ENCODE measurements around the gene TCERG1L.

TCERG1L gene

DNA sequence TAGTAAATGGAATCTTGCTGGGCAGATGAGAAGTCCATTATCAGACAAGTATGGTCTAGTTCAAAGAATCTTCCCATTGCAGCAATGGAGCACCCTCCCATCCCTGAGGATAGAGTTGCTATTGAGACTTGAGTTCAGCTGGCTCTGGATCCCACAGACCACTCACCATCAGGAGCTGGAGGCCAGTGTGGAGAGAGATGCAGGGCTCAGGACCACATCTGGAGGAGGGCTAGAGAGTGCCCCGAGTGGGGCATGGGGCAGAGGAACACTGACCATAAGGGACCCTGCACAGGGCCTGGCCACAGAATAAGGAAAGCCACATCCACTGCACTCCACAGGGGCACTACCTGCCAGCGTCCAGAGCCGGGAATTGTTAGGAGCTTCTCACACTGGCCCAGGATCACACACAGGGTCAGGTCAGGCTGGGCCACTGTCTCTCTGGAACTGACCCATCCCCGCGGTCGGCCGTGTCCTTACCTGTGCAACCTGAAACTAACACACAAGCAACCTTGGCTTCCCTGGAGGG lies 41.3 kb upstream of the TCERG1L start:
- TF ChIP-seq, protein P1, sequence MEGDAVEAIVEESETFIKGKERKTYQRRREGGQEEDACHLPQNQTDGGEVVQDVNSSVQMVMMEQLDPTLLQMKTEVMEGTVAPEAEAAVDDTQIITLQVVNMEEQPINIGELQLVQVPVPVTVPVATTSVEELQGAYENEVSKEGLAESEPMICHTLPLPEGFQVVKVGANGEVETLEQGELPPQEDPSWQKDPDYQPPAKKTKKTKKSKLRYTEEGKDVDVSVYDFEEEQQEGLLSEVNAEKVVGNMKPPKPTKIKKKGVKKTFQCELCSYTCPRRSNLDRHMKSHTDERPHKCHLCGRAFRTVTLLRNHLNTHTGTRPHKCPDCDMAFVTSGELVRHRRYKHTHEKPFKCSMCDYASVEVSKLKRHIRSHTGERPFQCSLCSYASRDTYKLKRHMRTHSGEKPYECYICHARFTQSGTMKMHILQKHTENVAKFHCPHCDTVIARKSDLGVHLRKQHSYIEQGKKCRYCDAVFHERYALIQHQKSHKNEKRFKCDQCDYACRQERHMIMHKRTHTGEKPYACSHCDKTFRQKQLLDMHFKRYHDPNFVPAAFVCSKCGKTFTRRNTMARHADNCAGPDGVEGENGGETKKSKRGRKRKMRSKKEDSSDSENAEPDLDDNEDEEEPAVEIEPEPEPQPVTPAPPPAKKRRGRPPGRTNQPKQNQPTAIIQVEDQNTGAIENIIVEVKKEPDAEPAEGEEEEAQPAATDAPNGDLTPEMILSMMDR (conservative IDR thresholded peaks at IDR 0.05): no peak

GRCh38 chr10:131350660-131351059 lies 39.1 kb upstream of the TCERG1L start:
- TF ChIP-seq, protein P1 (conservative IDR thresholded peaks at IDR 0.05): no peak; the same call in 1 of the 2 replicates
- no peak overlapping the region for H3K27ac ChIP-seq

More for the DNA sequence above, 41.3 kb upstream of the TCERG1L start:
- H3K27ac ChIP-seq: no peak overlapping the region

DNA sequence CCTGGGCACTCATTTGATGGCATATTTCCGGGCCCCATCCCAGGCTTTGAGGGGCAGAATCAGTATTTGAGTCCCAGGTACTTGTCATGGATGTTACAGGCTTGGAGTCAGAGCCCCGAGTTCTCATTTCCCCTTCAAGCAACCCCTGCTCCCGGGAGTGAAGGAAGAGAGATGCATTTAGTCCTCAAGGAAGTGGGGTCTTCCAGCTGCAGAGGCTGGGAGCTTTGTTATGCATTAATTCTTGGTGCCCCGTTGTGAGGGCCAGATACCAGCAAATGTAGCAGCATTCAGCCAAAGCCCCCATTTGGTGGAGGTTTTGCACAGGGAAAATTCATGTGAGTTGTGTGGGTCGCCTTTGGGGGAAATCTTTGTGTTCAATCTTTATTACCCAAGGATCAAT lies 38.7 kb upstream of the TCERG1L start:
- TF ChIP-seq, protein P1 (conservative IDR thresholded peaks at IDR 0.05): no peak
- H3K27ac ChIP-seq: no peak overlapping the region

GRCh38 chr10:131346456-131346855 lies 34.9 kb upstream of the TCERG1L start:
- no peak overlapping the region for H3K27ac ChIP-seq
- TF ChIP-seq, protein P1 (conservative IDR thresholded peaks at IDR 0.05): no peak

- TF ChIP-seq, protein P1 (conservative IDR thresholded peaks at IDR 0.05): no peak
- no peak overlapping the region for H3K27ac ChIP-seq
These were observed 34.2 kb upstream of the TCERG1L start for GRCh38 chr10:131345691-131346090.

- H3K27ac ChIP-seq: no peak overlapping the region
- TF ChIP-seq, protein P1 (conservative IDR thresholded peaks at IDR 0.05): no peak
These were observed 33.2 kb upstream of the TCERG1L start for GRCh38 chr10:131344747-131345146.

GRCh38 chr10:131337741-131338140 lies 26.2 kb upstream of the TCERG1L start:
- no peak overlapping the region for H3K27ac ChIP-seq
- TF ChIP-seq, protein P1 (conservative IDR thresholded peaks at IDR 0.05): no peak
